HPDE6-E6E7 (cell line): ENCODE measurements around the gene STAM.
A peak's percentile ranks its signal among the peaks of the same experiment; 100 is the strongest.

Source experiments
- DNase-seq: peaks from one replicate; pipeline ENCODE4 v3.0.0; 2011; ENCODE audit warnings: missing footprints; ENCODE audit errors: extremely low spot score

The STAM gene

DNA sequence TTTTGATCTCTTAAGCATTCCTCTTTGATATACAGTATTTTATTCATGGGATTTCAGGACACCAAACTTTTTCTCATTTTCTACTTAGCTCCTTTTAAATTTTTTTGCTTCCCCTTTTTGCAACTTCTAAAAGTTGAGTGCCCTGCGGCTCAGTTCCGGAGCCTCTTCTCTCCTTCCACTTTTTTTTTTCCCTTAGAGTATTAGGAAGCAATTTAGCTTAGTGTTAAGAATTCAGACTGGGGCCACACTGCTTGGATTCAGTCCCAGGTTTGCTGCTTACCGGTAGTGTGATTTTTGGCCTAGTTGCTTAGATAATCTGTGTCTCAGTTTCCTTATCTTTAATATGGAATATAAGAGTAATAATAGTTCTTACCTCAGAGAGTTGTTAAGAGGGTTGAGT, 3.4 kb downstream of the STAM start:
- DNase-seq = no peak

DNA sequence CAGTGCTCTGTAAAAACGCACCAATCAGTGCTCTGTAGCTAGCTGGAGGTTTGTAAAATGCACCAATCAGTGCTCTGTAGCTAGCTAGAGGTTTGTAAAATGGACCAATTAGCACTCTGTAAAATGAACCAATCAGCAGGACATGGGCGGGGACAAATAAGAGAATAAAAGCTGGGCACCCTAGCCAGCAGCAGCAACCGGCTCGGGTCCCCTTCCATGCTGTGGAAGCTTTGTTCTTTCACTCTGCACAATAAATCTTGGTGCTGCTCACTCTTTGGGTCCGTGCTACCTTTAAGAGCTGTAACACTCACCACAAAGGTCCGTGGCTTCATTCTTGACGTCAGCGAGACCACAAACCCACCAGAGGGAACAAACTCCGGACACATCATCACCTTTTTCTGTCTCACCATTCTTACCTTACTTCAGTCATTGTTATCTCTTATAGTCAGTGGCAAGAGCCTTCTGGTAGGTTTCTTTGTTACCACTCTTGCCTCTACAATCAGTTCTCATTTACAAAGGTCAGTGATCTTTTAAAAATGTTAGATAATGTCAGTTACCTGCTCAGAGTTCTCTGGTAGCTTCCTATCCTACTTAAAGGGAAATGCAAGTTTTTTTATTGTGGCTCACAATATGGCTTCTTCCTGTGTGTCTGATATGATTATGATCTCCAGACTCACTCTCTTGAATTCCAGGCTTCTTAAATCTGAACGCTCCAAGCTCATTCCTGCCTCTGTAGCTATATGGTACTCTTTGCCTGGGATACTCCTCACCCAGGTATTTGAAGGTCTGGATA, 4.5 kb downstream of the STAM start:
- no peak for DNase-seq

- no peak for DNase-seq
Observed at GRCh38 chr10:17649052-17649451, 5.1 kb downstream of the STAM start.

DNA sequence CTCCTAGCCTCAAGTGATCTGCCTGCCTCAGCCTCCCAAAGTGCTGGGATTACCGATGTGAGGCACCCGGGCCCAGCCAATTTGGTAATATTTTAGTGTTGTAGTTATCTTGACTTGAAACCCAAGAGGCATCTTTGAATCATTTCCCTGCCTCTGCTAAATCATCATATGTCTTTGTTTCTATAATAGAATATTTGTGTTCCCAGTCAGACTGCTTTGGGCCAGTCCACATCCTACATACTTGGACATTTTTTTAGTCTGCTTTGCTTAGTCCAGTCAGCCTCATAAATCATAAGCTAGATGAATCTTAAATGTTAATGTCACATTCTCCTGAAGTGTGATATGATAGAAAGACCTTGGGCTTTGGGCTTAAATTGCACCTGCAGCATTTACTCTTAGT, 5.9 kb downstream of the STAM start:
- DNase-seq = no peak

GRCh38 chr10:17650416-17650815, 6.5 kb downstream of the STAM start:
- DNase-seq = no peak

GRCh38 chr10:17651896-17652295, 7.9 kb downstream of the STAM start:
- no peak for DNase-seq

DNA sequence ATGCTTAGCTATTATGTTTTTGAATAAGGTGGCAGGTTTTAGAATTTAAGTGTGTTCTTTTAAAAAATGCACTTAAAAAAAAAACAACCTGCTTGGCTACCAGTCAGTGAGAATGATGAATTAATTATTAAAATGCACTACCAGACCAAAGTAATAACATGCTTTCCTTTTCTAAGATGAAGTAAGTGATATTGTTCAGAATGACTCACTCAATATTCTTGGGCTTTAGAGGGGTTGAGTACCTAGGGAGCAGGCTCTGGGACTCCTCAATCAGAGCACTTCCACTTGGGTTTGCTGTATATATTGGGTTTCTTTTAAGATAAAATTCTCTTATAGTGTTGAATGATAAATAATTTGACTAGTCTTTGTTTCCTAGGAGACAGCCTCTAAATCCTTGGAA, 8.6 kb downstream of the STAM start:
- DNase-seq = no peak

- DNase-seq = no peak
Observed at GRCh38 chr10:17655009-17655408, 11.1 kb downstream of the STAM start.

GRCh38 chr10:17655567-17656146, 11.7 kb downstream of the STAM start:
- no peak for DNase-seq

DNA sequence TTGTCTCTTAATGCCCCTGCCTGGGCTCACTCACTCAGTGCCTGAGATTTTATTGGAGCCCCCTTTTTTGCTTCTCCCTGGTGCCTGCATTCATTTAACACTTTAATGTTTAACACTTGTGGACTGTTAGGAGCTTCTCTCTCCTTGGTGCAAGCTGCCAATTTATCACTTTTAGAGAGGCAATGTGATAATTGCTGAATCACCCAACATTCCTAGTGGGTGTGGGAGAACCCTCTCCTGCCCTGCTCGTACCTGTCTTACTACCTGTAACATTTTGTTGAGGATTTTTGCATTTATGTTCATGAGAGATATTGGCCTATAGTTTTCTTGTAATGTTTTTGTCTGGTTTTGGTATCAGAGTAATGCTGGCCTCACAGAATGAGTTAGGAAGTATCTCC, 13.2 kb downstream of the STAM start:
- DNase-seq = no peak

DNA sequence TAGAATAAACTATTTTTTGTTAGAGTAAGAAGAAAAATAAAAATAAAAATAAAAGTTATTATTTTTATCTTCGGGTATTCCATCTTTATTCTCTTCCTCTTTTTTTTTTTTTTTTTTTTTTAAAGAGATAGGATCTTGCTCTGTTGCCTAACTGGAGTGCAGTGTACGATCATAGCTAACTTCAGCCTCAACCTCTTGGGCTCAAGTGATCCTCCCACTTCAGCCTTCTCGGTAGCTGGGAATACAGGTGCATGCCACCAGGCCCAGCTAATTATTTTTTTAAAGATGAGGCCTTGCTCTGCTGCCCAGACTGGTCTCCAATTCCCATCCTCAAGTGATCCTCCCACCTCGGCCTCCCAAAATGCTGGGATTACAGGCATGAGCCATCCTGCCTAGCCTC, 15.4 kb downstream of the STAM start:
- DNase-seq = no peak

DNA sequence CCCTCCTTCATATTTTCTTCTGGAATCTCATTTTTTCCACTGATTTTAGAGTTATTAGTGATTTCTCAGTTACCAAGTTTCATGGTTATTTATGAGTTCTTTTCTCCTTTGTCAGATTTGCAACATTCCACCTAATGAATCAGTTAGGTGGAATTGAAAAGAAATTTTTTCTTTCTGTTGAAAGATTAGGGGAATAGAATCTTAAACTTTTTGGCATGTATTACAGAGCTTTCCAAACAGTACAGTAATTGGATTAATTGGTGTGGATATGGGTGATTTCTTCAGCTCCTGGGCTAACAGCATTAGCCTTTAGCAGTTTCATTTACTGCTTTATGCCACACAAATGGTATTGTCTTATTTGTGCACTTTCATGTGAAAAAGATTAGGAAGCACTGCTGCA, 17.0 kb downstream of the STAM start:
- no peak for DNase-seq

GRCh38 chr10:17661510-17661909, 17.6 kb downstream of the STAM start:
- DNase-seq = no peak

DNA sequence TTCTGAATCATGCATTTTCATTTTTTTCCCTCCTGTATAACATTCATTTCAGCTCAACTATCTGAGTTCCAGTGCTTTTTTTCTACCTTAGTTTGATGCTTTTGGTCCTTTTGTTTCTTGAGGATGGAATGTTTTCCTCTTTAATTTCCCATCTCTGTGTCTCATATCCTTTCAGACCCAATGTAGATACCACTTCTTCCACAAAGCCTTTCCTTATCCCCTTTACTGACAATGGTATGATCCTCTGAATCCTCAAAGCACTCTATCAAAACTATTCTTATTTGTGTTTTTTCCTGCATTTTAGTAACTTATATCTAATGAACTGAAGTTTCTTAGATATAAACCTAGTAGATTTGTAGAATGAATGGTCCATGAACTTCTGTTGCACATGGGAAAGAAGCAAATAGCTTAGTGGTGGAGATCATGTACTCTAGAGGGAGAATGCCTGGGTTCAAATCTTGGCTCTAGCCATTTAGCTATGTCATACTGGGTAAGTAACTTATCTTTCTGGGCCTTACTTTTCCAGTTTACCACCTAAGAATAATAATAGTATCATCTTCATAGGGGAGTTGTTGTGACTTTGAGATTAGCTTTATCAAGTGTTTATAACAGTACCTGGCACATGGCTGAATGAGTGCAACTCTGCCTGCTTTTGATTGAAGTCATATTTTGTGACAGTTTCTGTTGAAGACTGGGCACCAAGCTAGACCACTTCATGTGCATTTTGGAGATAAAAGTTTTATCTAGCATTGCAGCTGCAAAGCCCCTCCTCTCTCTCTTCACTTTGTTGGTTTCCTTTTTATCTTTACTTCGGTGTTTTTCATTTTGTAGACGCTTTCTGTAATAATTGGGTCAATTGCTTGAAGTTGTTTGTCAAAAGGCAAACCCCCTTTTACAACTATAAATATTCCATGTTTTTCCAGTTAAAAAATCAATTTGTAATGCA, 18.5 kb downstream of the STAM start:
- DNase-seq = no peak

DNA sequence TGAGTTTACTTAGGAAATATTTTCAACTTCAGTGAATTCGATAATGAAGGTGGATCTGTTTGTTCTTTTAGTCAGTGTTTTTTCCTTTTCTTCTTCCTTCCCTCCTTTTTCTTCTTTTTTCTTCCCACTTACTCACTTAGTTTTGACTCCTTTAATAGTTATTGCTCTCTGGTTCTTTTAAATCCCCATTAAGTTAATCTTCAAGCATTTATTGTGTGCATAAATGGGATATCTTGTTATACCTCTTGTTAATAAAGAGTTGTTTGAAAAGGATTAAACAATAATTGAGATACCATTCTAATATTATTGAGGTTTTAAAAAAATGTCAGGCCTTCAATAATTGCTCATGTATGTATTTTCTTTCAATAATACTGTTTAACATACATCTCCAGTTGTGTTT, 19.5 kb downstream of the STAM start:
- no peak for DNase-seq

DNA sequence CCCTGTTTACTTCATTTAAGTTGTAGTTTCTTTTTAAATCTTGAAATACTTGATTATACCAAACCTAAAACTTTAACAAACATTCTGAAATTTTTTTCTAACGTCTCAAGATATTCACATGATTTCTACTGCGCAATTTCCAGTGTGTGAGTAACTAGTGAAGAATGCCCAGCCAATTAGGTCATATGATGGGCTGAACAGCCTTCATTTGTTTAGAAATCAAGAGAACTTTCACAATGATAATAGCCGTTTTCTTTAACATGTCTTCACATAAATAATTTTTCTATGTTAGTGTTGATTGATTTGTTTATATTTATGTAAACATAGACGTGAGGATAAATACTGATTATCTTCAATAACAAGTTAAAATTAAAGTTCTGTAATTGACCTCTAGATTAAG, 21.8 kb downstream of the STAM start:
- DNase-seq = no peak

DNA sequence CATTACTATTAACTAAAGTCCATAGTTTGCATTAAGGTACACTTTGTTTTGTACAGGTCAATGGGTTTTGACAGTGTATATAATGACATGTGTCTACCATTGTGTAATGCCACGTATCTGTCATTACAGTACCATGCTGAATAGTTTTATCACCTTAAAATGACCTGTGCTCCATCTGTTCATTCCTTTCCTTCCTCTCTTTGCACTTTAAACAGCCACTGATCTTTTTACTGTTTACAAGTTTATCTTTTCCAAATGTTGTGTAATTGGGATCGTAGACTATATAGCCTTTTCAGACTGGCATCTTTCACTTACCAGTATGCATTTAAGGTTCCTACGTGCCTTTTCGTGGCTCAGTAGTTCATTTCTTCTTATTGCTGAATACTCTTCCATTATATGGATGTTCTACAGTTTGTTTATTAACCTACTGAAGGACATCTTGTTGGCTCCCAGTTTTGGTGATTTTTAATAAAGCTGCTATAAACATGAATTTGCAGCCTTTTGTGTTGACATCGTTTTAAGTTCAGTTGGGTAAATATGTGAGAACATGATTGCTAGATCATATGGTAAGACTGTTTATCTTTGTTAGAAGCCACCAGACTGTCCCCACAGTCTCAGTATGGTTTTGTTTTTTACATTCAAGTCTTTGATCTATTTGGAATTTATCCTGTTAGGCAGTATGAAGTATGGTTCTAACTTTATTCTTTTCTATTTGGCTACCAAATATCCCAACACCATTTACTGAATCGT, 24.7 kb downstream of the STAM start:
- no peak for DNase-seq

- DNase-seq = no peak
Observed at GRCh38 chr10:17669185-17669872, 25.4 kb downstream of the STAM start.

DNA sequence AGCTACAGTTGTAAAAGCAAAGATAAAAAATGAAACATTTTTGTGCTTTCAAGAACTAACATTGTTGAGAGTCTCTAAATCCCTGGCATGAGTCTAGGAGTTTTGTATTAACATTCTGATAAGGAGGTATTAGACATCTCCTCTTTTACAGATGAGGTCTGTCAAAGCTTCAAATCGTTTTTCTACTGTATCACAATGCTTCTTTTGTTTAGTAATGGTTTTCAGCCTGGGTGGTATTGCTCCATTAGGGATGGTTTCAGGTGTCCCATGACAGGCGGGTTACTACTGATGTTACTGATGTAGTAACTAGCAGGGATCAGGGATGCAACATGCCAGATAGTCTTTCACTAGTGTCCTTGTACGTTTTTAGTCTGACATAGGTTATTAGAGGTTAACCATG, 27.4 kb downstream of the STAM start:
- DNase-seq = no peak

DNA sequence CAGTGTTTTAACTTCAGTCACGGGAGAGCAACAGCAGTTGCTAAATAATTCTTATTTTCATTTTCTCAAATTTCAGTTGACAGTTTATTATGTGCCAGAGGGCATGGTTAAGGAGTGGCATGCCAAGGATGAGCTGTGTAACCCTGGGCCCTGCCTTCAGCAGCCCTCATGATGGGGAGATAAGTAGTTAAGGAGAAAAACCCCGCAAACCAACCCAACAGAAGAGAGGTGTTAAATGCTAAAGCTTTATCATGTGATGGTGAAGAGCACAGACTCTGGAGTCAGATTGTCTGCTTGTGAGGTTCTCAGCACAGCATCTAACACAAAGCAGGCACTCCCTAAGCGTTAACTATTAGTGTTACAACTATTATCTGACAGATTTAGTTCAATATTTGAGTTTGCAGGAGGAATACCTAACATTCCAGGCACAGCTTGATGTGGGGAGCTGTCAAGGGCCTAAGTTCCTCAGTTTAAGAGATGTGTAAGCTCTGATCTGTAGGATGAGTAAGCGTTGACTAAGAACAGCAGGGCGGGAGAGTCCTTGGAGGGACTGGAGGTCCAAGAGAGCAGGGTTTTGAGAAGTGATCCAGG, 29.6 kb downstream of the STAM start:
- peak; percentile 27 for DNase-seq

GRCh38 chr10:17674566-17674965, 30.6 kb downstream of the STAM start:
- no peak for DNase-seq
